GM18870 (cell line): ENCODE measurements around the gene NELFCD.
"Not testable (repeated sequence)": the region's sequence is repeated elsewhere in the genome, so short reads cannot be mapped to it uniquely, and the experiment has no call there.

Source experiments
- ATAC-seq: cut with Tn5 transposase; IDR thresholded peaks from one replicate; pipeline ENCODE4 v1.9.1; 2021; ENCODE audit warnings: moderate library complexity; ENCODE audit not compliant: unreplicated experiment

Gene NELFCD

DNA sequence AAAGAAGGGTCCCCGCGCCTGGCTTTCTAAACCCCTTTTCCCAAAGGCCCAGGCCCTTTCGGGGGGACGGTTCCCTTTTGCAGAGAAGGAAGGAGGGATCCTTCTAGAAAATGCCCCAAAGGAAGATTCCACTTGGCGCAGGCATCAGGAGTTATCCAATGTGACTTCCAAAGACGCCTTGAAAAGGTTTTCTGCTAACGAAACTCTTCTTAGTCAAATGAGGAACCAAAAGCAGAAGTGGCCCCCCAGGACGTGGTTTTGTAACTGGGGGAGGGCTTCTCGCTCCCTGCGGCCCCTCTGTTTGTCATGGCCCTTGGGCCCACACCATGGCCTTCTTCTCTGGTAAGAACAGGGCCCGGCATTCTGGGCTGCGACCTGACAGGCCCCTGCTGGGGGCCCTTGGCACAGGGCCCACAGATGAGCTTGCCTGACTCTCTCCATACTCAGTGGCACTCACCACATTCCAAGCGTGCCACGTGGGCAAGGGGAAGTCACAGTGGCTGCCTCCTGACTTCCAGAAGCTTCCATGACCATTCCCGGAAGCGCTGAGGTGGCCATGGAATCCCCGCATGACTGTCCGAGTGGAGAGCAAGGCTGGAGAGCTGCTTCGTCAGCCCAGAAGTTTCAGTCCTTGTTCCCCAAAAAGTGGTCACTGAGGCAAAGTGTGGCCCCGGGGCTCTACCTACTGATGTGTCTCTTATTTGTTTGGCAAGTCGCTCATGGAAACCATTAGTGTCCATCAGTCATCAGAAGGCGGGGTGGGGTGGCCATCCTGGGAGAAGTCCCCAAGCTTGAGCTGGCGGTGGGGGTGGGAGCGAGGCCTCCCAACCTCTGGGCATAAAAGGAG, 26.8 kb downstream of the NELFCD start:
- ATAC-seq = peak; percentile 28

DNA sequence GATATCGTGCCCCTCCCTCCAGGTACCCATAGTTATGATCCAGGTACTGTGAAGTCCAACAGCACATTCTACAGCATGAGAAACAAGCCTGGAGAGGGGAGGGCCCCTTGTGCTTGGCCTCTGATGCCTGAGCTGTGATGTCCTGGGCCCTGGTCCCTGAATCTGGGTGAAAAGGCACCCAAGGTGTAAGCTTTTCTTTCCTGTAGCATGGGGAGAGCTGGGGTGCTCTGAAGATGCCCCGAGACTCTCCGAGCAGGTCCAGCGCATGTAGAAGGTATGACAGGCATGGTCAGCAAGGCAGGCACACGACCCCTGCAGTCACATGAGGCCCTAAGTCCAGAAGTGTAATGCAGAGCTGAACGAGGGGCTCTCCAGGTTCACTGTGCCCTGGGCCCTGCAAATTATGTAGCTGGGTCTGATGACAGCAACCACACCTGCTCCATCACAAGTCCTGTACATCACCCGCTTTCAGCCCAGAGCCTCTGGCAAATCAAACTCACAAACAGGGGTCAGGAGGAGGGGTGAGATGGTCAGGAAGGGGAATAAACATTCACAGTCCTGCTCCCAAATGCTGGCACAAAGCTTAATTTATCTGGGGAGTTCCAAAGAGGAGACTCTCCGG, 27.8 kb downstream of the NELFCD start:
- ATAC-seq = no peak

DNA sequence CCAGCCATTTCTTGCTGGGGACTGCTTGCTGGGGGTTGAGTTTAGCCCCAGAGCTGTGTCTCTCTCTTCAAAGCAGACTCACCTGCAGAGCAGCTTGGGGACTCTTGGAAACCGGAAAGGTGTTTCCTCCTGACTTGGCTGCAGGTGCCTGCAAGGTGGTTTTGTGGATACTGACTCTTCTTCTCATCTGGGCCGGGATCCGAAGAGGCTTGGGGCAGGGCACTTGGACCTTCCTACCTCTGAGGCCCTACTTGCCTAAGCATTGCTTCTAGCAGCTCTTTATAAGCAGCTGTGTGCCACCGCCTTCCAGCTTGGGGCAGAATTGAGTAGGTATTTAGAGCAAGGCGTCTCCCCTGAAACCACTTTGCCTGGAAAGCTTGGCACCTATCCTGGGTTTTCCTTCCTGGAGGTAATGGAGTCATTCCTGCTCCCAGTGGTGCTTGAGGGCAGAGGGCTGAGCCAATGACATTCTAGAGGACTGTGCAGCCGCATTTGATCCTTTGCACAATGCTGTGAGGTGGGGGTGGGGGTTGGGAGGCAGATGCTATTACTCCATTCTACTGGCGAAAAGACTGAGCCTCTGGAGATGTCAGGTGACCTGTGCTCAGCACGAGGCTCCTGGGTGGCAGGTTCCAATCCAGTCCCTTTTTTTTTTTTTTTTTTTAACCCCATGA, 29.4 kb downstream of the NELFCD start:
- ATAC-seq = no peak

DNA sequence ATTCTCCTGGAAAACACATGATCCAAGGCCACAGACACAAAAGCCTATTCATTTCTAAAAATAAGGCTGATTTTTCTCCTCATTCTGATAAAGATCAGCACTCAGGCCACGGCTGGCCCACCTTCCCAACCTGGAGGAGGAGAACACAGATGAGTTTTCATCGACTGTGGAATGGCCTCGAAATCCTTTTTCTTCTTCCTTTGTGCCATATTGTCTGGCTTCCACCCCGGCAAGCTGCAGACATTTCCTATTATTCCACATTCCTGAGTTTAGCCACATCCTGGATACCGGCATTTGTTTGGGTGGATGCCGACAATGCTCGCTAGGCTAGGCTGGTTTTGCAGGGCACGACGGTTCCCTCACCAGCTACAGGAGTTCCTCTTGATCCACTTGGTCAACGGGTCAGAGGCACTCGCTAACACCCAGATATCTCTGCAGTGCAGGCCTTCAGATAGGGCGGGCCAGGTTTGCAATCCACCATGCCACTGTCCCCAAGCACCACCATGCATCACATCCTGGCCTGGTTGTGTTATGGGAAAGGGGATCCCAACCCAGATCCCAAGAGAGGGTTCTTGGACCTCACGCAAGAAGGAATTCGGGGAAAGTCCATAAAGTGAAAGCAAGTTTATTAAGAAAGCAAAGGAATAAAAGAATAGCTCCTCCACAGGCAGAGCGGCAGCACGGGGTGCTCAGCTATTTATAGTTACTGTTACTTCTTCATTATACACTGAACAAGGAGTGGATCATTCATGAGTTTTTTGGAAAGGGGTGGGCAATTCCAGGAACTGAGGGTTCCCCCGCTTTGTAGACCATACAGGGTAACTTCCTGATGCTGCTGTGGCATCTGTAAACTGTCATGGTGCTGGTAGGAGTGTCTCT, 30.2 kb downstream of the NELFCD start:
- ATAC-seq = no peak

DNA sequence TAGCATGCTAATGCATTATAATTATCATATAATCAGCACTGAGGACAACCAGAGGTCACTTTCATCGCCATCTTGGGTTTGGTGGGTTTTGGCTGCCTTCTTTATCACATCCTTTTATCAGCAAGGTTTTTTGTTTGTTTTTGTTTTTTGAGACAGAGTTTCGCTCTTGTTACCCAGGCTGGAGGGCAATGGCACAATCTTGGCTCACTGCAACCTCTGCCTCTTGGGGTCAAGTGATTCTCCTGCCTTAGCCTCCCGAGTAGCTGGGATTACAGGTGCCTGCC, 30.8 kb downstream of the NELFCD start:
- not testable (repeated sequence) for ATAC-seq

DNA sequence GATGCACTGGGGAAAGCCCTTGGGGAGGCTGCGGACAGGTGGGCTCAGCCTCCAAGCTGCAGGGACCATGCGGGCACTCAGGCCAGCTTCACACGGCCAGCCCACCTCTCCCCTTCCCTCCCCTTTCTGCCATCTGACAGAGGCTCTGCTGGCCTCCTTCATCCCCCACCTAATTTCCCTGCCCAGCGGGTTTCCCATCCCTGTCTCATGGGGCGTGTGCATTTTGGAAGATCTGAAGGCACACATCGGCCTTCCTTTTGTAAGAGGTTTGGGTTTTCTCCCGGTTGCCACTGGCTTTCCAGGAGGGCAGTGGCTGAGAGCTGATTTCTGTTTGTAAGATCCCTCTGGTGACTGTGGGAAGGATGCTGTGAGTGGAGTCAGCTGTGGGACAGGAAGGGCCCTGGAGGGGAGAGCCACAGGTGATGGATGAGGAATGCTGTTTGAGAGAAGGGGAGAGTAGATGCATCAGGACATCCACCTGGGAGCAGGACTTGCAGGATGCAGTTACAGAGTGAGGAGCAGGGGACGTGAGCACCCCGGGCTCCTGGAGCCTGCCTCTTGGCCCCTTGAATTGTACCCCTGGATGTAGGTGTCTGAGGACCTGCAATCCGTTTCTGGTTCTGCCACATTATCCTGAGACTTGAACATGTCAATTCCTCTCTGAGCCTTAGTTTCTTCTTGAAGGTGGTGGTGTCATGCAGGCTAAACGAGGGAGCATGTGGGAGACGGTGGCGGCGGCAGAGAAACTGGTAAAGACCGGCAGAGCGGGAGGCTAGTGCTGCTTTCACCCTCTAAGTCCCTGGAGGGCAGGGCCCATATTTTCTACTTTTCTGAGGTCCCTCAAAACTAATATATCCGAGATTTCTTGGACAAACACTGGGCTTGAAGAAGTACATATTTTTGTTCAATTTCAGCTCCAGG, 32.2 kb downstream of the NELFCD start:
- ATAC-seq = no peak

DNA sequence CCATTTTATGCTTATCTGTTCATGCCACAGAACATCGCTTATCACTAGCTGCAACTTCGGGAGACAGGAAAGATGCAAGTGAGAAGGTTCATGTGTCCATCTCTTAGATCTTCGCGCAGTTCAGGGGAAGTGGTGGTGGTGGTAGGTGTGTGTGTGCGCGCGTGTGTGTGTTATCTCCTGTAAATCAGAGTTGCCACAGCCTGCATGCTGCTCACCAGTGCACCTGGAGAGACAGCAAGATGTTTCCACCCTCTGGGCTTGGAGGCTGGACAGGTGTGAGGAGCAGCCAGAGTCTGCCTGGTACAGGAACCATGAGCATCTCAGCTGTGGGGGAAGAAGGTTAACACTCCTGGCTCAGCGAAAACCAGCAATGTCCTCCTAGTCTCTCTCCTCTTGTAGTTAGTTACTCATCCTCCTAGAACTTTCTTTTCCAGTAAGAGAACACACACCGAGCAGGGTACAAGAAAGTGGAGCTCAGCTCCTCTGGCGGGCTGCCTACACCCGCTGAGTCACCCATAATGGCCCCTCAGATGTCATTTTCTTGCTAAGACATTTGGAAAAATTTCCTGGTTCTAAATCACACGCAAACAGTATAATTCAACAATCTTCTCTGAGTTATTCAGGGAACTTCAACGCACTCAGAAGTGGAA, 33.0 kb downstream of the NELFCD start:
- no peak for ATAC-seq

DNA sequence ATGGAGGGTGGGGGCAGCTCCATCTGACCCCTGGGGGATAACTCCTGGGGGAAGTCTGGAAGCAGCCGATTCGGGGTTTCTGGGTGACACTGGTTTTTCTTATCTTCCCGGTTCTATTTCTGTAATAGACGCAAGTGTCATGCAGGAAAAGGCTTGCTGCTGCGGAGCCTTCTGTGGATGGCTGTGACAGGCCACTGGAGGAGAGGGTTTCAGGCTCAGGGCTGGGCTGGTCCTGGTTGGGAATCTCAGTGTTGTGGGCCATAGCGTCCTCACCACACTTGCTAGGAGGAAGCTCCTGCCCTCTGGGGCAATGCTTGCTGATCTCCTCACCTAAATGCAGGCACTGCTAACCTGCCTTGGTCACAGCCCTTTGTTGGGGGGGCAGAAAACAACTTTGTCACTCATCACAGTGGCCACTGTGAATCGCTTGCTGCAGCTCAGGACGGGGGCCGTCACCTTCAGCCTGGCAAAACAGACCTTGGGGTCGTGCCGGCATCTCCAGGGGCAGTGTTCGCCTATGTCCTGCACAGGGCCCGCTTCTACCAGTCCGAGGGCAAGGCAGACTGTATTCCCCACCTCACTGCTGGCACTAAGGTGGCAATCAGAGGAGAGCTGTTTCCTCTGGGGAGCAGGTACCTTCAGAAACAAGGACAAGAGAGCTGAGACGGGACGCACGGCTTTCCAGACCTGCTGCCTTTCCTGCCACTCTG, 33.8 kb downstream of the NELFCD start:
- ATAC-seq = no peak

DNA sequence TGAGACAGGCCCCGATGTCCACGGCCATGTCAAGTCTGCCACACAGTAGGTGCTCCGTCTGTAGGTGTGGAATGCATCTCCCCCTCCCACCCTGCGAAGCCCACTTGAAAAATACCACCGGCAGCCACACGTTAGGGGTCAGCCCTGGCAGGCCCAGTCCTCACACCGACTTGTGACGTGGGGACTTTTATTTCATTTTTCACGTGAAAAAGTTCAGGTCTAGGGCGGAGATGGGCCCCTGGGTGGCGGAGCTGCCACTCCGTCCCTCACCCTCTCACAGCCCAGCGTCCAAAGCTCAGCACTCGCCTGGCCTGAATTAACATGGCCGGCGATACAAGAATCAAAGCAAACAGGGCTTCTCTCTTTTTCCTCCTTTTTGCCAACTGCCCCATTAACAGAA, 34.4 kb downstream of the NELFCD start:
- no peak for ATAC-seq

DNA sequence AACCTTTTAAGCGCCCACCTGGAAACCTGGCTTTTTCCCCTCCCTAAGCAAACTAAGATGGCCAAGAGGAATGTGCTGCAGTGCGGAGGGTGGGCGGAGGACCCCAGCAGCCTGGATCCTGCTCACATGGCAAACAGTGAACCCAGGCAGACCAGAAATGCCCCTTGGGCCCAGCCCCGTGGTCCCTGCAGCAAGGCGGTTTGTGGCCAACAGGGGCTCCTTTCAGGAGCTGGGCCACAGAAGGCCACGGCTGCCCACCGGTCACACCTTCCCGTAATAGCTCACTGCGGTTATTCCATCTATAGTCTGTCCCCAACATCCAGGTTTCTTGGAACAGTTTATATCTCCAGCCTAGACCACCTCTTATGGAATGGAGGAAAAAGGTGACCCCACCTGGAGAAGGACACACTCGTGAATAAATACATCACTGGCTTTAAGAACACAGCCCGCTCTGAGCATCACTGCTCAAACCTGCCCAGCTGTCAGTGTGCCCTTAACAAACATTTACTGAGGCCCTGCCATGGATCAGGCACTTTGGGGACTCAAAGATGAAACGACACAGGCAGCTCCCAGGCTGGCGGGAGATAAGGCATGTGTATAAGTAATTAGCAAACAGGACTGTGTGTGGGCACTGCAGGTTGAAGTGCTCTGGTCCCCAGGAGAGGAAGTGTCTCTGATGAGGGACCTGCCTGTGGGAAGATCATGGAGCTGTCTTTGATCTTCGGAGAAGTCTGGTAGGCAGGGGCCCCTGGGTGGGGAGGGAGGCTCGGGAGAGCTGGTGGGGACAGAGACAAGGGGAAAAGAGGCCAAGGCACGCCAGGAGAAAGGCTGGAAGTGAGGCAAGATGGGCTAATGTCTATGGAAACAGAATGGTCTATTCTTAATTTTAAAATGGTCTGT, 35.0 kb downstream of the NELFCD start:
- ATAC-seq = no peak

DNA sequence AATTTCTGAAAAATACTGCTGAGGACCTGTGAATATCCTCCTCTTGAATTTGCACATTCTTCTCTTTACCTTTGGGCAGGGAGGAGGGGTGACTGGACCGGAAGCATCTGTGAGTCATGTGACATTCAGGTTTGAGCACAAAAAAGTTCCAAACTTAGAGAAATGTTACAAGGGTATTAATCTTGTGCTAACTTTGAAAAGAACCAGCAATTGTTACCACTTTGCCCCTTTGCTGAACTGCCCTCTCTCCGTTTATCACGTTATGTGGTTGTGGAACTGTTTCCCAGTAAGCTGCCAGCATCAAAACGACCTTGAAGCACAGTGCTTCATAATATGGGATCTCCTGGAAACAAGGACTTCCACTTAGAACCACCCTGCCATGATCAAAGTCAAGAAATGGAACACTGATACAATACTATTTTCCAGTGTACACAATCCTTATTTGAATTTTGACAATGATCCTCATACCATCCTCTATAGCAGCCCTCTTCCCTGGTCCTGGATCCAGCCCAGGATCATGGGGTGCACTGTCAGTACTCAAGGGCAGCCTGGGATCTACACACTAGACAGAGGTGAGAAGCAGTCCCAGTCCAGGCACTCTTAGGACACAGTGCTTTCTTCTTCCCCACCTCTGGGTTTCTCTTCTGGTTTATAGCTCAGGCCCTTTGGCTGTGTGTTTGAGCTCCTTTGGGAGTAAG, 35.9 kb downstream of the NELFCD start:
- no peak for ATAC-seq

DNA sequence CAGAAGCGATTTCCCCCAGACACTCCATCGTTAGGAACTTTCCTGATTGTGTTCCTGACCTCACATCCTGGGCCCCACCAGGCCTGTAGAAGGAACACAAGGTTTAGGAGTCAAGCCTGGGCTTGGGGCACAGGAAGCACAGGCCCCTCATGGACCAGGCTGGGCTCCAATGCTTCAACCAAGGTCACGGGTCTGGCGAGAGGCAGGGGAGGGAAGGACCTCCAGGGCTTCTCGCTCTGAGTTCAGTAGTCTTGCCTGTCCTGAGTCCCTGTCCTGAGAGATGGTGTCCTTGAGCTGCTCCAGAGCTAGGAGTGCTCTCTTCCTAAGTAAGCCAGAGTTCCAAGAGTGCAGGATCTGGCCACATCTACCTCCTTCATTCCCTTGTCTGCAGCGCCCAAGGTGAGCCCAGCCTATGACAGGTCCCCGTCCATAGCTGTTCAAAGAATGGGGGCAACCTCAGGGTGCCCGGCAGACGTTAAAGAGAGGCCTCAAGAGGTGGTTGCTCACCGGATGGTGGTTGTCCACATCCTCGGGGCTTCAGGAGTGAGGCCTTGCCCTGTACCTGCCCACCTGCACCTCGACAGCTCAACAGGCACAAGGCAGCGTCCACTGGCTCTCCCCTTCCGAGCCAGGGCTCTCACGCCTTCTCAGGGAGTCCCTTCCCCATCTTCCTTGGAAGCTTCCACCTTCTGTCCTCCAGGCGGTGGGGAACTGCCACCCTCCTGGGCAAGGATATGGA, 36.6 kb downstream of the NELFCD start:
- ATAC-seq = no peak

DNA sequence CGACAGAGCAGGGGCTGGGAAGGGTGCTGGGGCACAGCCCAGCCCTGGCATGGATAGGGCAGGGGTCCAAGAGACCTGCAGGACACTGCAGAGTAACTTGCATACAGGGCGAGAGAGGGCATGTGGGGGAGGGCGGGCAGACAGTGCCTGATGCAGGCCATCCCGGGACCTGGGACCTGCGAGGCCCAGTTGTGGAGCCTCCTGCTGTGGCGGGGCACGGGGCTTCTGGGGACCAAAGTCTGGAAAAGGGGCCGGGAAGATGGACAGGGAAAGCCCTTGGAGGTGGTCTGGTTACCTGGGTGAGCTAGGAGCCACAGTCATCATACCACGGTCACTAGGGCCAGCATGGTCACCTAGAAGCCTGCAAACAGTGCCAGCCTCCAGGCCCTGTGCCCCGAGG, 37.8 kb downstream of the NELFCD start:
- ATAC-seq = no peak

DNA sequence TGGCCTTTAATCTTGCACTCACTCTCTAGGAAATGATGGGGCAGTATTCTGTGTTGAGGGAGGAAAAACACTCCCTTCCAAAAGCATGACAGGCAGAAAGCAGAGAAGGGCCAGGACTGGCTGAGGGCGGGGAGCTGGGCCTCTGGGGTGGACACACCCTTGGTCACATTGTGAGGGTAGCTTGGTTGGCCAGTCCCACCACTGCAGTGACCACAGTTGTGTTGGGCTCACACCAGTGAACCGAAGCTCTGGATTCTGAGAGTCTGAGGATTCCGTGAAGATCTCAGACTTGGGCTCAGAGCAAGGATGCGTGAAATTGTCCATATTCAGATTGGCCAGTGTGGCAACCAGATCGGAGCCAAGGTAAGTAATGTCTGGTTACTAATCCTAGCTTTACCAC, 38.2 kb downstream of the NELFCD start, which contains the start of gene TUBB1:
TSS of gene TUBB1 (plus strand) at position 213 of the 400 bp plus-strand sequence. CDS start at position 307, 94 bp downstream.
- no peak for ATAC-seq

DNA sequence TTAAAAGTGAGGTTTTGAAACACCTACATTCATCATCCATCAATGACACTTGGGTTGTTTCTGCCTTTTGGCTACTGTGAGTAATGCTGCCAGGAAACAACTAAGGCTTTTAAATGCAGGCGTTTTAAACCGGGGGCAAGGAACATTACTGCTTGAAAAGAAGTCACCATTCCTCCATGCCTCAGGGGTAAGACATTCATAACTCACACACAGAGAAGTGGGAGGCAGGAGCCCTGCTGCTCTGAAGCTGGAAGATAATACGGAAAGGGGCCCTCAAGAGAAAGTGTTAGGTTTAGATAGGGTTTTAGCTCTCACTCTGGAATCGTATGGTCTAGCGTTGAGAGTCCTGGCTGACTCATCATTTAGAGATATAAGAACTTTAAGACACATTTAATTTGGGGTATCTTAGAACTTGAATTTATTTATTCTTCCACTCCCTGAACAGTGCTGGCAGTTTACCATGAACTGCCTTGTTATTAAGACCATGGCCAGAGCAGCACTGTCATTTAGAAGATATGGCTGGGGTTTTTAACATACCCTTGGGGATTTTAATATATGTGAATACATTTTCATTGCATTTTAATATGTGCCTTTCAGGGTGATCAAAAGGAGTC, 40.0 kb downstream of the NELFCD start:
- ATAC-seq = no peak

DNA sequence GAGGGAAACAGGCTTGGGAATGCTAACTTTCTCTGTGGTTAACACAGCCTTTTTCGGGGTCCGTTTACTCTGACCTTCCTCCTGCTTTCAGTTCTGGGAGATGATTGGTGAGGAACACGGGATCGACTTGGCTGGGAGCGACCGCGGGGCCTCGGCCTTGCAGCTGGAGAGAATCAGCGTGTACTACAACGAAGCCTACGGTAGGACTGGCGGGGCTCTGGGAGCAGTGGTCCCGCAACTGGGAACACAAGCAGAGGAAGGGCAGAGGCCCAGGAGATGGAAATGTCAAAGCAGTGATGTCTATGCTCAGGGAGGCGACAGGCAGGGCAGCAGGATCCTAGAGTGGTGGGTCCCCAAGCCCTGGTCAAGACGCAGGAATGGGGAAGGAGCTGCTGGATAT, 41.7 kb downstream of the NELFCD start:
- no peak for ATAC-seq
